ENCODE results near the gene TTC28. TPM values are rescaled to one million over a fixed set of nuclear protein-coding genes. Genes with fewer than 3 reads are reported as not detected.
A peak's percentile ranks its signal among the peaks of the same experiment; 100 is the strongest.

Gene TTC28
- total and polyA plus RNA-seq, 2 donors (not counting 3 experiments of a cell fraction or from before 2014, with no cell fraction given), result 16.5 to 51.1 TPM

GRCh38 chr22:28203286-28203685 is 476.4 kb downstream of the TTC28 start:
- Histone ChIP-seq H3K9me1 (replicated peaks; ENCODE audit: control insufficient read depth, extremely low read depth, insufficient read depth, low read length) (no peaks in the 10 kb centered on the region), H4K20me1 (replicated peaks; ENCODE audit: control insufficient read depth, extremely low read depth, insufficient read depth, low read length) (peaks cover 7% of the 10 kb centered on the region), H3K36me3 (ENCODE audit: control insufficient read depth in 2 of 2, extremely low read depth in 1 of 2, insufficient read depth in 2 of 2, low read length in 2 of 2) (no peaks in the 10 kb centered on the region), H3K4me1 (ENCODE audit: control insufficient read depth, extremely low read depth, insufficient read depth, low read length) (peaks cover 32% of the 10 kb centered on the region), H3K27me3 (ENCODE audit: control insufficient read depth in 2 of 2, insufficient read depth in 2 of 2, low read length in 2 of 2) (no peaks in the 10 kb centered on the region), H3K4me2 (ENCODE audit: insufficient read depth, low read length) (peak overlapping the region; percentile 51), H3K79me2 (ENCODE audit: control insufficient read depth, insufficient read depth, low read length) (no peaks in the 10 kb centered on the region), H3K4me3 (replicated peaks in 1 of 3; ENCODE audit: insufficient read depth in 1 of 3, low read depth in 1 of 3, low read length in 3 of 3) (no peak overlapping the region), H3K27ac (ENCODE audit: insufficient read depth, low read depth, low read length) (no peak overlapping the region), H3K9me3 (replicated peaks; ENCODE audit: control insufficient read depth, insufficient read depth, low read length) (no peaks in the 10 kb centered on the region), H2AFZ (ENCODE audit: low read depth, low read length) (no peak overlapping the region), H3K9ac (replicated peaks; ENCODE audit: extremely low read depth, insufficient read depth, low read length) (no peak overlapping the region)
- dilution Hi-C loops (cut with MboI; ENCODE audit: extremely low pct_ligation_motif_present, low sequenced_read_pairs) (no loop called here), intact Hi-C loops (cut with micrococcal nuclease) (loop anchor here (2.0 kb wide), 1 partner anchor 240 kb away; no protein-coding TSS in a partner anchor)
- ChIA-PET CTCF (interaction anchor here (0.9 to 1.7 kb wide), 6 partner anchors 15 to 368 kb away, joined by 3 to 6 read pairs (median 3); no protein-coding TSS in a partner anchor), POLR2A (no interaction called here)
- DNase-seq (ENCODE audit: low read depth, low spot score) (peak; percentile 61), FAIRE-seq (peak; percentile 74)
- no TSS peak for BruUV-seq (replicated peaks)
- peak; percentile 24 for TF ChIP-seq FOS (IDR thresholded peaks at IDR 0.05; ENCODE audit: borderline replicate concordance, insufficient read depth, low read length)
- no peak for TF ChIP-seq CTCF (IDR thresholded peaks at IDR 0.05; ENCODE audit: extremely low read depth in 1 of 2, insufficient read depth in 1 of 2, low read depth in 1 of 2, low read length in 2 of 2)
- peak; percentile 36 for TF ChIP-seq POLR2AphosphoS5 (IDR thresholded peaks at IDR 0.05; ENCODE audit: insufficient read depth, low read depth, low read length)
- no peak for TF ChIP-seq MYC (IDR thresholded peaks at IDR 0.05; ENCODE audit: low read depth, low read length)
- no peak for TF ChIP-seq JUN (IDR thresholded peaks at IDR 0.05; ENCODE audit: borderline replicate concordance, insufficient read depth, insufficient read length, low read depth)
- no peak for TF ChIP-seq EZH2 (IDR thresholded peaks at IDR 0.05; ENCODE audit: borderline replicate concordance, low read depth, low read length, severe bottlenecking)

All from endothelial cell of umbilical vein (primary cell).